Heart right ventricle (tissue), 16 donors: ENCODE measurements around the gene LASP1. TPM values are rescaled to one million over a fixed set of nuclear protein-coding genes. Genes with fewer than 3 reads are reported as not detected.

Experiments
- ATAC-seq, 8 donors: fragments of 200-7000 bp; cut with Tn5 transposase; one replicate each; pipeline ENCODE4 v1.9.1; 2020; ENCODE audit warnings: mild to moderate bottlenecking in 8 of 8, moderate library complexity in 8 of 8, moderate number of reproducible peaks in 1 of 8
- DNase-seq, 2 donors: peaks; one replicate each; pipeline ENCODE4 v3.0.0-alpha.2; 2020
- H3K27ac ChIP-seq, 10 donors: fragments of 200-600 bp; sonication (generic) in 2 of 10; one replicate each; pipeline versions ENCODE4 v1.5.0 to v1.8.0; 2020 to 2022; ENCODE audit warnings: mild to moderate bottlenecking in 3 of 10
- H3K27me3 ChIP-seq, 7 donors: fragments of 200-600 bp; one replicate each; pipeline ENCODE4 v1.8.0; 2021 to 2022; ENCODE audit warnings: mild to moderate bottlenecking in 2 of 7
- H3K36me3 ChIP-seq, 9 donors: fragments of 200-600 bp; sonication (generic) in 1 of 9; one replicate each; pipeline versions ENCODE4 v1.5.0 to v1.8.0; 2020 to 2022; ENCODE audit warnings: mild to moderate bottlenecking in 2 of 9
- H3K4me1 ChIP-seq, 9 donors: fragments of 200-600 bp; sonication (generic) in 1 of 9; one replicate each; pipeline versions ENCODE4 v1.5.0 to v1.8.0; 2020 to 2022; ENCODE audit warnings: mild to moderate bottlenecking in 4 of 9
- H3K4me3 ChIP-seq, 10 donors: fragments of 200-600 bp; sonication (generic) in 2 of 10; one replicate each; pipeline versions ENCODE4 v1.5.0 to v1.8.0; 2020 to 2022; ENCODE audit warnings: mild to moderate bottlenecking in 7 of 10, moderate library complexity in 2 of 10
- H3K9me3 ChIP-seq, 11 donors: fragments of 200-600 bp in 10 of 11; sonication (generic) in 2 of 11; one replicate each; pipeline versions ENCODE4 v1.5.0 to v1.8.0; 2013 to 2022; ENCODE audit warnings: mild to moderate bottlenecking in 2 of 11, control low read depth in 1 of 11, moderate library complexity in 1 of 11
- CTCF ChIP-seq, 9 donors: fragments of 200-600 bp; sonication (generic) in 2 of 9; IDR thresholded peaks; one replicate each; pipeline versions ENCODE4 v1.5.0 to v1.8.0; 2021 to 2022; ENCODE audit warnings: antibody characterized with exemption in 9 of 9, mild to moderate bottlenecking in 5 of 9, moderate library complexity in 1 of 9
- WGBS, 2 donors: extraction: QIAGEN DNeasy Blood & Tissue Kit; methylation state at CpG; one replicate each; pipeline ENCODE4 v1.1.7; 2013; ENCODE audit warnings: inconsistent platforms in 1 of 2; 5-methylcytosine and 5-hydroxymethylcytosine counted together
- intact Hi-C, 10 donors: fragments of 100-400 bp; cut with DNase I; formaldehyde crosslinking; loops; one replicate each; pipeline versions ENCODE4 v1.11.1 to v1.14.2; 2022
- polyA plus RNA-seq, 2 donors: library from polyadenylated mRNA; stranded (reverse); fragments of 200-250 nt; gene quantifications; one replicate each; pipeline ENCODE4 v1.2.3, GENCODE V29; 2013
- total RNA-seq, 10 donors: library from RNA; stranded (reverse); fragmentation: NEBNext Ultra II Directional in 3 of 10; extraction: Animal tissue kit (Norgen Biotek cat#: 25700) in 3 of 10; gene quantifications; one replicate each; pipeline versions ENCODE4 v1.2.1 to v1.2.4, GENCODE V29; 2021 to 2023
- donor health status: Arrhythmogenic right ventricular cardiomyopathy.
- donor health status: ischemic (EF 13 %, LVEDD 7.1; RV severe dilation, severe dysfunction).
- donor health status: healthy with polysubstance abuse.
- donor health status: DM: no; HTN: yes; CAD: no.
- donor health status: DM: no; HTN: no; CAD: no.
- donor health status: ischemic (EF 25% LVEDD 6.9; RV normal size, moderate dysfunction).
- donor health status: ischemic (EF 25% LVEDD 5.7; RV mildly dilated, moderate dysfunction).
- donor health status: healthy.
- donor health status: DM: yes; HTN: yes; CAD: no.
- donor health status: Ischemic cardiomyopathy.
- donor health status: ischemic (EF 35%, LVEDD 5.7; RV mildly dilated, moderate dysfunction).
- donor health status: nonischemic (EF 11% LVEDD 7.7; RV severe dilation, severe dysfunction).
- donor health status: DM: yes; HTN: yes; CAD: no.
- donor health status: PGD.
- donor health status: ischemic (EF 29% LVEDD 5.4; RV normal size, mild dysfunction).
- donor health status: nonischemic (EF 23%, LVEDD 6.1; RV moderate dilation, normal function).

LASP1 gene
- total and polyA plus RNA-seq, 12 donors: 19.5 to 56.9 (median 23.0) TPM

DNA sequence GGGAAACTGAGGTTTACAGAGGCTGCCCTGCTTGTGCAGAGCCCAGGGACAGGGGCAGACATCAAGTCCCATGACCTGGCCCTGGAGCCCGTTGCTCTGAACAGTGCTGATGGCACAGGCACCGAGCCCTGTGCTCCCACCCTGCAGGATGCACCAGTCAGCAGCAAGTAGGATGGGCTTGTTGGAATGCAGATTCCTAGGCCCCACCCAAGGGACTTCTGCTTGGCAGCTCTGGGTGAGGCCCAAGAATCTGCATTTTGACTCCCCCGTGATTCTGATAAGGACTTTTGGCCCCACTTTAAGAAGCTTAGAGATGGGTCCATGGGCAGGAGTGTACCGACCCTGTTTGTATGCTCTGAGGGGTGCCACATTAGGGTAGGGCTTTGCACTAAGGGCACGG, 23.3 kb downstream of the LASP1 start:
- Histone ChIP-seq H3K36me3 (peaks cover 0 to 84% (median 28%) of the 10 kb centered on the region in 9 donors), H3K27ac (peak overlapping the region in 9 of 10 donors; percentile 38 to 89 (median 73)), H3K9me3 (no peaks in the 10 kb centered on the region), H3K27me3 (no peaks in the 10 kb centered on the region), H3K4me1 (peaks cover 22 to 89% (median 50%) of the 10 kb centered on the region in 9 donors), H3K4me3 (no peak overlapping the region)
- DNase-seq (no peak), ATAC-seq (peak in 1 of 8 donors; percentile 8)
- WGBS, 2 donors: 57 to 64% methylated on average over 5 of the region's 5 CpGs
- intact Hi-C loops: no loop called here
- TF ChIP-seq CTCF (IDR thresholded peaks at IDR 0.05): no peak

GRCh38 chr17:38893607-38894006, 23.7 kb downstream of the LASP1 start:
- intact Hi-C loops: no loop called here
- 30 to 47% methylated on average over 6 of the region's 6 CpGs for WGBS, 2 donors
- DNase-seq (peak in 1 of 2 donors; percentile 52), ATAC-seq (peak in 7 of 8 donors; percentile 25 to 51 (median 38))
- Histone ChIP-seq H3K36me3 (peaks cover 0 to 84% (median 30%) of the 10 kb centered on the region in 9 donors), H3K27me3 (no peaks in the 10 kb centered on the region), H3K9me3 (no peaks in the 10 kb centered on the region), H3K27ac (peak overlapping the region; percentile 15 to 89 (median 73)), H3K4me1 (peaks cover 26 to 94% (median 55%) of the 10 kb centered on the region in 9 donors), H3K4me3 (no peak overlapping the region)
- no peak for TF ChIP-seq CTCF (IDR thresholded peaks at IDR 0.05)

DNA sequence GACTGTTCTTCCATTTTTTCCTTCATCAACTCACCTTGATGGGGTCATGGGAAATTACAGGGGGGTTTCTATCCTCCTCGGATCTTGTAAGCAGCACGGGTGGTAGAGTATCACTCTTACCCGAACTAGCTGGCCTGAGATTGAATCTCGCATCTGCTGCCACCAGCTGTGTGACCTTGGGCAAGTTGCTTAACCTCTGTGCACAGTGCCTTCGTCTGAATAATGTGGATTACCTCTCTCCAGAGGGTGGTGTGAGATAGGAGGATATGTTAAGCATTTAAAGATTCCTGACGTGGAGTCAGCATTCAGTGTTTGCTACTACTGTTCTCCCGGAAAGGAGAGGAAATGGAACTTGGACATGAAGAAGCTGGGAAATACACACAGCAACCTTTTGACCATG, 24.4 kb downstream of the LASP1 start:
- intact Hi-C loops: no loop called here
- 34 to 48% methylated on average over 7 of the region's 7 CpGs for WGBS, 2 donors
- Histone ChIP-seq H3K27me3 (no peaks in the 10 kb centered on the region), H3K4me3 (no peak overlapping the region), H3K27ac (peak overlapping the region in 9 of 10 donors; percentile 38 to 89 (median 73)), H3K36me3 (peaks cover 0 to 84% (median 33%) of the 10 kb centered on the region in 9 donors), H3K9me3 (no peaks in the 10 kb centered on the region), H3K4me1 (peaks cover 29 to 99% (median 61%) of the 10 kb centered on the region in 9 donors)
- DNase-seq (no peak), ATAC-seq (no peak)
- TF ChIP-seq CTCF (IDR thresholded peaks at IDR 0.05): no peak

DNA sequence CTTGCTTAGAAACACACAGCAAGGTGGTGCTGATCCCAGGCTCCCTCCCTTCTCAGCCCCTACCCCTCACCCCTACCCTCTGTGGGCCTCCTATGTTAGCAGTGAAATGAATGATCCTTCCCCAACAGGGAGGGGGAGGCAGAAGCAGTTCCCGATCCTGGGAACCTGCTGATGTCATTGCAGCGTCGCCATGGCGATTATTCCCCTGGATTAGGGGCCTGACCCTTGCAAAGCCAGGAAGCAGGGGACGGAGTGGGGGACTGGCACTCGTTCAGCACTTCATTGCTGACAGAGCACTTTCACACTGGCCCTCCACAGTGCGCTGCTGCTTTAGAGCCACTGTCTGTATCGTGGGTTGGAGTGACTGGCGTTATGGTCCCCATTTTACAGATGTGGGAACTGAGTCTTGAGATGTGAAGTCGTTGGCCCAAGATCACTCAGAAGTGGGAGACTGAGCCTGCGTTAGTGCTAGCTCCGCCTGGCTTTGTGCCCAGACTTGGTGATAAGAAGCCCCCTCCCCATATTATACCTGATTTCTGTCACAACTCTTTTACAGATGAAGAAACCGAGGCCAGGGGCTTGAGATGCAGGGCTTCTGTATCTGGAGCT, 26.6 kb downstream of the LASP1 start:
- H3K27me3 ChIP-seq: no peaks in the 10 kb centered on the region
- H3K36me3 ChIP-seq: peaks cover 0 to 72% (median 20%) of the 10 kb centered on the region in 9 donors
- ATAC-seq (peak in 5 of 8 donors; percentile 5 to 18 (median 15)), DNase-seq (peak; percentile 54)
- intact Hi-C loops: no loop called here
- no peaks in the 10 kb centered on the region for H3K9me3 ChIP-seq
- H3K27ac ChIP-seq: peak overlapping the region; percentile 37 to 86 (median 68)
- no peak overlapping the region for H3K4me3 ChIP-seq
- 52 to 61% methylated on average over 13 of the region's 13 CpGs for WGBS, 2 donors
- H3K4me1 ChIP-seq: peaks cover 40 to 99% (median 82%) of the 10 kb centered on the region in 9 donors
- TF ChIP-seq CTCF (IDR thresholded peaks at IDR 0.05): no peak
